Hepatocyte (in vitro differentiated cells): ENCODE results near the gene SAMD4A. TPM values are rescaled to one million over a fixed set of nuclear protein-coding genes. Genes with fewer than 3 reads are reported as not detected.

ENCODE experiments used
- DNase-seq: peaks from one replicate; pipeline ENCODE4 v3.0.0-alpha.2; 2016; ENCODE audit warnings: low spot score
- H2AFZ ChIP-seq: fragments of 200-600 bp; sonication (generic); 2 replicates; pipeline ENCODE4 v1.6.0; 2016; ENCODE audit warnings: antibody characterized with exemption, mild to moderate bottlenecking
- H3K27ac ChIP-seq: fragments of 200-600 bp; sonication (generic); 2 replicates; pipeline ENCODE4 v1.5.1; 2016; ENCODE audit warnings: mild to moderate bottlenecking
- H3K27me3 ChIP-seq: fragments of 200-600 bp; sonication (generic); 2 replicates; pipeline ENCODE4 v1.6.1; 2016
- H3K36me3 ChIP-seq: fragments of 200-600 bp; sonication (generic); replicated peaks from 2 replicates; pipeline ENCODE4 v1.5.1; 2016; ENCODE audit warnings: low read depth; ENCODE audit not compliant: insufficient read depth
- H3K4me1 ChIP-seq: fragments of 200-600 bp; sonication (generic); 2 replicates; pipeline ENCODE4 v1.5.1; 2016; ENCODE audit warnings: mild to moderate bottlenecking, moderate library complexity; ENCODE audit not compliant: insufficient read depth
- H3K4me2 ChIP-seq: fragments of 200-600 bp; sonication (generic); 2 replicates; pipeline ENCODE4 v1.6.0; 2016
- H3K4me3 ChIP-seq: fragments of 200-600 bp; sonication (generic); 2 replicates; pipeline ENCODE4 v1.5.1; 2016; ENCODE audit warnings: mild to moderate bottlenecking
- H3K79me2 ChIP-seq: fragments of 200-600 bp; sonication (generic); 2 replicates; pipeline ENCODE4 v1.6.0; 2017; ENCODE audit warnings: mild to moderate bottlenecking
- H3K9me2 ChIP-seq: fragments of 200-600 bp; sonication (generic); replicated peaks from 2 replicates; pipeline ENCODE4 v1.6.0; 2017; ENCODE audit warnings: mild to moderate bottlenecking; ENCODE audit not compliant: insufficient read depth
- H3K9me3 ChIP-seq: fragments of 200-600 bp; sonication (generic); 2 replicates; pipeline ENCODE4 v1.5.1; 2016; ENCODE audit warnings: low read depth, mild to moderate bottlenecking
- H4K20me1 ChIP-seq: fragments of 200-600 bp; sonication (generic); 2 replicates; pipeline ENCODE4 v1.6.0; 2016; ENCODE audit warnings: mild to moderate bottlenecking; ENCODE audit not compliant: insufficient read depth, poor library complexity, severe bottlenecking
- CTCF ChIP-seq: fragments of 200-600 bp; sonication (generic); IDR thresholded peaks from 2 replicates; pipeline ENCODE4 v1.5.1; 2016; ENCODE audit warnings: antibody characterized with exemption, mild to moderate bottlenecking; ENCODE audit not compliant: poor library complexity
- EZH2 ChIP-seq: fragments of 200-600 bp; sonication (generic); IDR thresholded peaks from 2 replicates; pipeline ENCODE4 v1.6.1; 2016; ENCODE audit warnings: antibody characterized with exemption, mild to moderate bottlenecking, borderline replicate concordance
- EZH2phosphoT487 ChIP-seq: fragments of 200-600 bp; sonication (generic); IDR thresholded peaks from one replicate; pipeline ENCODE4 v1.6.1; 2018; ENCODE audit warnings: antibody characterized with exemption, mild to moderate bottlenecking, low read depth, moderate library complexity; ENCODE audit not compliant: unreplicated experiment, severe bottlenecking
- WGBS: methylation state at CpG from one replicate; pipeline ENCODE4 v1.1.6; 2016; ENCODE audit warnings: low lambda C conversion rate; ENCODE audit errors: missing lambda C conversion rate; 5-methylcytosine and 5-hydroxymethylcytosine counted together
- polyA plus RNA-seq: library from polyadenylated mRNA; unstranded; fragments of >200 nt; fragmentation: Nextera tagmentation; extraction: Ambion mirVana; gene quantifications from 2 replicates; pipeline ENCODE4 v1.2.1, GENCODE V29; 2016
- total RNA-seq: library from RNA; depleted of rRNA; stranded (reverse); fragments of >200 nt; gene quantifications from 2 replicates; pipeline ENCODE4 v1.2.3, GENCODE V29; 2014

The SAMD4A gene
- total and polyA plus RNA-seq, 2 experiments from 2014 or later = 10.5 to 15.7 TPM

GRCh38 chr14:54785778-54786770, 219.1 kb downstream of the SAMD4A start:
- Histone ChIP-seq H3K9me3 (no peaks in the 10 kb centered on the region), H3K79me2 (no peaks in the 10 kb centered on the region), H3K4me1 (no peaks in the 10 kb centered on the region), H2AFZ (no peak overlapping the region), H3K36me3 (no peaks in the 10 kb centered on the region), H3K4me2 (no peak overlapping the region), H3K27ac (no peak overlapping the region), H3K4me3 (no peak overlapping the region), H3K27me3 (no peaks in the 10 kb centered on the region), H4K20me1 (no peaks in the 10 kb centered on the region), H3K9me2 (no peaks in the 10 kb centered on the region)
- TF ChIP-seq CTCF (no peak), EZH2phosphoT487 (no peak), EZH2 (no peak)
- 96% methylated on average over 5 of the region's 5 CpGs for WGBS
- DNase-seq = no peak

- Histone ChIP-seq H3K4me2 (no peak overlapping the region), H3K27ac (no peak overlapping the region), H3K4me1 (no peaks in the 10 kb centered on the region), H3K79me2 (no peaks in the 10 kb centered on the region), H3K4me3 (no peak overlapping the region), H4K20me1 (no peaks in the 10 kb centered on the region), H2AFZ (no peak overlapping the region), H3K9me2 (no peaks in the 10 kb centered on the region), H3K36me3 (no peaks in the 10 kb centered on the region), H3K27me3 (no peaks in the 10 kb centered on the region), H3K9me3 (no peaks in the 10 kb centered on the region)
- DNase-seq = no peak
- whole genome bisulfite sequencing = 76% methylated on average over 3 of the region's 3 CpGs
- TF ChIP-seq EZH2phosphoT487 (no peak), EZH2 (no peak), CTCF (no peak)
These were observed 219.9 kb downstream of the SAMD4A start for GRCh38 chr14:54786838-54787237.

- H3K9me2 ChIP-seq = no peaks in the 10 kb centered on the region
- H3K4me1 ChIP-seq = no peaks in the 10 kb centered on the region
- no peaks in the 10 kb centered on the region for H3K9me3 ChIP-seq
- no peaks in the 10 kb centered on the region for H3K27me3 ChIP-seq
- H3K79me2 ChIP-seq = no peaks in the 10 kb centered on the region
- H3K36me3 ChIP-seq = no peaks in the 10 kb centered on the region
- no peak overlapping the region for H3K27ac ChIP-seq
- no peak overlapping the region for H2AFZ ChIP-seq
- no peak overlapping the region for H3K4me3 ChIP-seq
- H4K20me1 ChIP-seq = no peaks in the 10 kb centered on the region
- TF ChIP-seq EZH2 (no peak), EZH2phosphoT487 (no peak), CTCF (no peak)
- H3K4me2 ChIP-seq = no peak overlapping the region
- DNase-seq = no peak
- WGBS = 100% methylated on average over 1 of the region's 1 CpG
These were observed 220.3 kb downstream of the SAMD4A start for GRCh38 chr14:54787261-54787660.
